ENCODE results near the gene DDX5. TPM values are rescaled to one million over a fixed set of nuclear protein-coding genes. Genes with fewer than 3 reads are reported as not detected.

The DDX5 gene
- total and polyA plus RNA-seq, 2 experiments from 2014 or later, result 241 to 643 TPM

GRCh38 chr17:64500862-64501765, 5.0 kb downstream of the DDX5 start:
- Histone ChIP-seq H3K36me3 (ENCODE audit: low read depth) (peaks cover 76% of the 10 kb centered on the region), H3K9me3 (ENCODE audit: low read depth) (no peaks in the 10 kb centered on the region), H2AFZ (no peak overlapping the region), H3K79me2 (ENCODE audit: insufficient read depth) (peaks cover 83% of the 10 kb centered on the region), H4K20me1 (ENCODE audit: insufficient read depth) (peaks cover 43% of the 10 kb centered on the region), H3K27me3 (replicated peaks; ENCODE audit: insufficient read depth) (no peaks in the 10 kb centered on the region), H3K9ac (peak overlapping the region; percentile 100; the same call in 1 of the 2 replicates), H3F3A (ENCODE audit: insufficient read depth) (peaks cover 81% of the 10 kb centered on the region), H3K4me2 (ENCODE audit: unreplicated experiment) (no peak overlapping the region), H3K4me1 (ENCODE audit: insufficient read depth) (peaks cover 69% of the 10 kb centered on the region), H3K27ac (peak overlapping the region; percentile 100), H3K4me3 (no peak overlapping the region), H3K9me2 (ENCODE audit: insufficient read depth) (no peaks in the 10 kb centered on the region)
- WGBS, 2 experiments (ENCODE audit: low coverage in 1 of 2, low lambda C conversion rate in 2 of 2, missing lambda C conversion rate in 2 of 2), result 83 to 86% methylated on average over 11 of the region's 11 CpGs
- TF ChIP-seq EZH2phosphoT487 (IDR thresholded peaks at IDR 0.05; ENCODE audit: insufficient read depth, low read depth) (no peak), EZH2 (IDR thresholded peaks at IDR 0.05; ENCODE audit: insufficient read depth, poor library complexity, severe bottlenecking) (no peak)
- peak; percentile 20 for DNase-seq
- in situ Hi-C loops (cut with MboI), result no loop called here

- Histone ChIP-seq H3K9me3 (ENCODE audit: low read depth) (no peaks in the 10 kb centered on the region), H3K36me3 (ENCODE audit: low read depth) (peaks cover 76% of the 10 kb centered on the region), H3K27me3 (replicated peaks; ENCODE audit: insufficient read depth) (no peaks in the 10 kb centered on the region), H3K27ac (peak overlapping the region; percentile 86), H2AFZ (no peak overlapping the region), H3K4me1 (ENCODE audit: insufficient read depth) (peaks cover 73% of the 10 kb centered on the region), H3F3A (ENCODE audit: insufficient read depth) (peaks cover 81% of the 10 kb centered on the region), H3K9me2 (ENCODE audit: insufficient read depth) (no peaks in the 10 kb centered on the region), H3K4me3 (no peak overlapping the region), H3K4me2 (ENCODE audit: unreplicated experiment) (peak overlapping the region; percentile 8), H3K9ac (peak overlapping the region; percentile 77; the same call in 1 of the 2 replicates), H3K79me2 (ENCODE audit: insufficient read depth) (peaks cover 84% of the 10 kb centered on the region), H4K20me1 (ENCODE audit: insufficient read depth) (peaks cover 43% of the 10 kb centered on the region)
- TF ChIP-seq EZH2phosphoT487 (IDR thresholded peaks at IDR 0.05; ENCODE audit: insufficient read depth, low read depth) (no peak), EZH2 (IDR thresholded peaks at IDR 0.05; ENCODE audit: insufficient read depth, poor library complexity, severe bottlenecking) (no peak)
- in situ Hi-C loops (cut with MboI), result no loop called here
- DNase-seq, result peak; percentile 17
- WGBS, 2 experiments (ENCODE audit: low coverage in 1 of 2, low lambda C conversion rate in 2 of 2, missing lambda C conversion rate in 2 of 2), result 90 to 91% methylated on average over 8 of the region's 8 CpGs
Observed at GRCh38 chr17:64500487-64500859, 5.6 kb downstream of the DDX5 start.

GRCh38 chr17:64499805-64500486, 6.1 kb downstream of the DDX5 start:
- H3K4me3 ChIP-seq, result 0 out of 2 replicates have a peak overlapping the region, but pooled peaks have one; percentile 1
- in situ Hi-C loops (cut with MboI), result no loop called here
- H3K4me2 ChIP-seq (ENCODE audit: unreplicated experiment), result peak overlapping the region; percentile 29
- H3F3A ChIP-seq (ENCODE audit: insufficient read depth), result peaks cover 79% of the 10 kb centered on the region
- H3K27me3 ChIP-seq (replicated peaks; ENCODE audit: insufficient read depth), result no peaks in the 10 kb centered on the region
- TF ChIP-seq EZH2 (IDR thresholded peaks at IDR 0.05; ENCODE audit: insufficient read depth, poor library complexity, severe bottlenecking) (no peak), EZH2phosphoT487 (IDR thresholded peaks at IDR 0.05; ENCODE audit: insufficient read depth, low read depth) (no peak)
- H3K9me3 ChIP-seq (ENCODE audit: low read depth), result no peaks in the 10 kb centered on the region
- H3K4me1 ChIP-seq (ENCODE audit: insufficient read depth), result peaks cover 78% of the 10 kb centered on the region
- DNase-seq, result peak; percentile 55
- WGBS, 2 experiments (ENCODE audit: low coverage in 1 of 2, low lambda C conversion rate in 2 of 2, missing lambda C conversion rate in 2 of 2), result 78 to 79% methylated on average over 6 of the region's 6 CpGs
- peak overlapping the region; percentile 86 for H3K27ac ChIP-seq
- H3K9ac ChIP-seq, result peak overlapping the region; percentile 77
- peaks cover 74% of the 10 kb centered on the region for H3K36me3 ChIP-seq (ENCODE audit: low read depth)
- no peak overlapping the region for H2AFZ ChIP-seq
- H3K79me2 ChIP-seq (ENCODE audit: insufficient read depth), result peaks cover 84% of the 10 kb centered on the region
- peaks cover 42% of the 10 kb centered on the region for H4K20me1 ChIP-seq (ENCODE audit: insufficient read depth)
- no peaks in the 10 kb centered on the region for H3K9me2 ChIP-seq (ENCODE audit: insufficient read depth)

All from GM23248 (cell line).